Panc1 (cell line): Measurements from ENCODE around the gene RASGRP3. TPM values are rescaled to one million over a fixed set of nuclear protein-coding genes. Genes with fewer than 3 reads are reported as not detected.

Experiments used
- ATAC-seq: fragments of 200-7000 bp; cut with Tn5 transposase; 2 replicates; pipeline ENCODE4 v1.9.1; 2020; ENCODE audit warnings: mild to moderate bottlenecking, moderate library complexity
- BruUV-seq: library from RNA; stranded (reverse); fragments of 400-500 nt; replicated peaks from 2 replicates; lab custom pipeline; 2021; lab: Mats Ljungman, UMichigan
- CTCF ChIA-PET: fragments of 300-600 bp; sonication (Branson Sonifier 250); formaldehyde crosslinking; loops from one replicate; lab custom pipeline; 2022; ENCODE audit warnings: antibody characterized with exemption; lab: Charles Lee
- POLR2A ChIA-PET: fragments of 300-600 bp; sonication (Branson Sonifier 250); formaldehyde crosslinking; loops from one replicate; lab custom pipeline; 2022; ENCODE audit warnings: antibody characterized with exemption; lab: Charles Lee
- DNase-seq: peaks from one replicate; pipeline ENCODE4 v3.0.0-alpha.2; 2010; ENCODE audit warnings: low read depth, low spot score
- H3K27ac ChIP-seq: 2 replicates; pipeline ENCODE4 v1.5.1; 2011; ENCODE audit warnings: mild to moderate bottlenecking, low read length, inconsistent platforms
- H3K27me3 ChIP-seq: fragments of 200-500 bp; sonication (Bioruptor generic); 2 replicates; pipeline ENCODE4 v1.6.0; 2014; ENCODE audit warnings: low read length, inconsistent platforms; ENCODE audit not compliant: control insufficient read depth, insufficient read depth
- H3K36me3 ChIP-seq: fragments of 200-500 bp; sonication (Bioruptor generic); 2 replicates; pipeline ENCODE4 v1.5.1; 2014; ENCODE audit warnings: inconsistent platforms, mild to moderate bottlenecking, low read length, moderate library complexity; ENCODE audit not compliant: control insufficient read depth, insufficient read depth
- H3K4me1 ChIP-seq: 2 replicates; pipeline ENCODE4 v1.5.1; 2011; ENCODE audit warnings: inconsistent platforms, mild to moderate bottlenecking, low read length, moderate library complexity; ENCODE audit not compliant: control insufficient read depth, insufficient read depth
- H3K4me3 ChIP-seq, 2 experiments: 2 replicates each; pipeline ENCODE4 v1.5.1; 2011 to 2012; ENCODE audit warnings: low read depth in 2 of 2, low read length in 2 of 2, mild to moderate bottlenecking in 2 of 2, inconsistent platforms in 1 of 2, moderate library complexity in 1 of 2
- H3K9me3 ChIP-seq: fragments of 200-500 bp; sonication (Bioruptor generic); 2 replicates; pipeline ENCODE4 v1.5.1; 2014; ENCODE audit warnings: low read depth, mild to moderate bottlenecking, inconsistent platforms, low read length, moderate library complexity; ENCODE audit not compliant: control insufficient read depth, insufficient read depth
- POLR2AphosphoS5 ChIP-seq: IDR thresholded peaks from 2 replicates; pipeline ENCODE4 v1.6.1; 2012; ENCODE audit warnings: mild to moderate bottlenecking, low read depth, low read length, moderate library complexity
- SIN3A ChIP-seq: IDR thresholded peaks from 2 replicates; pipeline ENCODE4 v1.6.1; 2012; ENCODE audit warnings: low read depth, mild to moderate bottlenecking, low read length, moderate library complexity, borderline replicate concordance; ENCODE audit not compliant: insufficient read depth
- TCF7L2 ChIP-seq: IDR thresholded peaks from 2 replicates; pipeline ENCODE4 v1.6.1; 2011; ENCODE audit warnings: mild to moderate bottlenecking, low read depth, low read length, inconsistent platforms
- in situ Hi-C: cut with HindIII; loops from 2 replicates; pipeline ENCODE4 v1.10.0; 2016; ENCODE audit warnings: low sequenced_read_pairs, low pct_unique_long_range_greater_than_20kb
- intact Hi-C: fragments of 100-400 bp; cut with micrococcal nuclease; formaldehyde crosslinking; loops from one replicate; pipeline ENCODE4 v1.10.0; 2022; ENCODE audit not compliant: unreplicated experiment
- total RNA-seq: library from RNA; stranded (reverse); gene quantifications from one replicate; pipeline ENCODE4 v1.2.1, GENCODE V29; 2021; ENCODE audit not compliant: unreplicated experiment
- TF ChIP-seq, protein P1 (sequence below): fragments of 450-650 bp; IDR thresholded peaks from 2 replicates; pipeline ENCODE4 v1.5.1; 2017; ENCODE audit warnings: mild to moderate bottlenecking
- TF ChIP-seq, protein P2 (sequence below), 2 experiments: IDR thresholded peaks; 2 replicates each; pipeline ENCODE4 v1.6.1; 2011 to 2012; ENCODE audit warnings: low read depth in 2 of 2, control low read depth in 1 of 2, low read length in 1 of 2, mild to moderate bottlenecking in 1 of 2, moderate library complexity in 1 of 2; ENCODE audit not compliant: insufficient read depth in 1 of 2

Gene RASGRP3
- total RNA-seq, 1 experiment from 2014 or later: 2.6 TPM

DNA sequence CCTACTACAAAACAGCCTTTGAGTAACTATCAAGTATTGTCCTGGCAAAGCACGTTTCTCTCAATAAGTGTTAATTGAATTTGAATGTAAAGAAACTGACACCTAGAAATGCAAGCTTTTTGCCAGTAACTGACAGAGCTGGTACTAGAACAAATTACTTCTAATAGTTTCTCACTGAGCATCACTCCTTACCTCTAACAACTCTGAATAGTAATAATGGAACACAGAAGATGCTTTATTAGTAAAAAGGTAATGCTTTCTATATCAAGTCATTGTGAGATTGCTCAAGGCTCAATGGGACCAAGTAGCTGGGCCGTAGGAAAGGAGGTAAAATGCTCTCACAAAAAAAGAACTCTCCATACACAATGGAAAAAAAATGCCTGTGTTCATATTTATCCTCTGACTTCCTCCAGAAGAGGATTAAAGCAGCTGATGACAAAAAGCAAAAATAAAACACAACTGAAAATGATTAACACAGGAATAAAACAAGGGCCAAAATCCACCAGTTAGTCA is 11.8 kb downstream of the RASGRP3 start:
- H3K27me3 ChIP-seq: no peaks in the 10 kb centered on the region
- no peak for TF ChIP-seq POLR2AphosphoS5
- TF ChIP-seq, protein P1, sequence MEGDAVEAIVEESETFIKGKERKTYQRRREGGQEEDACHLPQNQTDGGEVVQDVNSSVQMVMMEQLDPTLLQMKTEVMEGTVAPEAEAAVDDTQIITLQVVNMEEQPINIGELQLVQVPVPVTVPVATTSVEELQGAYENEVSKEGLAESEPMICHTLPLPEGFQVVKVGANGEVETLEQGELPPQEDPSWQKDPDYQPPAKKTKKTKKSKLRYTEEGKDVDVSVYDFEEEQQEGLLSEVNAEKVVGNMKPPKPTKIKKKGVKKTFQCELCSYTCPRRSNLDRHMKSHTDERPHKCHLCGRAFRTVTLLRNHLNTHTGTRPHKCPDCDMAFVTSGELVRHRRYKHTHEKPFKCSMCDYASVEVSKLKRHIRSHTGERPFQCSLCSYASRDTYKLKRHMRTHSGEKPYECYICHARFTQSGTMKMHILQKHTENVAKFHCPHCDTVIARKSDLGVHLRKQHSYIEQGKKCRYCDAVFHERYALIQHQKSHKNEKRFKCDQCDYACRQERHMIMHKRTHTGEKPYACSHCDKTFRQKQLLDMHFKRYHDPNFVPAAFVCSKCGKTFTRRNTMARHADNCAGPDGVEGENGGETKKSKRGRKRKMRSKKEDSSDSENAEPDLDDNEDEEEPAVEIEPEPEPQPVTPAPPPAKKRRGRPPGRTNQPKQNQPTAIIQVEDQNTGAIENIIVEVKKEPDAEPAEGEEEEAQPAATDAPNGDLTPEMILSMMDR: no peak
- no peak for TF ChIP-seq SIN3A
- TF ChIP-seq TCF7L2: no peak
- TF ChIP-seq, protein P2, sequence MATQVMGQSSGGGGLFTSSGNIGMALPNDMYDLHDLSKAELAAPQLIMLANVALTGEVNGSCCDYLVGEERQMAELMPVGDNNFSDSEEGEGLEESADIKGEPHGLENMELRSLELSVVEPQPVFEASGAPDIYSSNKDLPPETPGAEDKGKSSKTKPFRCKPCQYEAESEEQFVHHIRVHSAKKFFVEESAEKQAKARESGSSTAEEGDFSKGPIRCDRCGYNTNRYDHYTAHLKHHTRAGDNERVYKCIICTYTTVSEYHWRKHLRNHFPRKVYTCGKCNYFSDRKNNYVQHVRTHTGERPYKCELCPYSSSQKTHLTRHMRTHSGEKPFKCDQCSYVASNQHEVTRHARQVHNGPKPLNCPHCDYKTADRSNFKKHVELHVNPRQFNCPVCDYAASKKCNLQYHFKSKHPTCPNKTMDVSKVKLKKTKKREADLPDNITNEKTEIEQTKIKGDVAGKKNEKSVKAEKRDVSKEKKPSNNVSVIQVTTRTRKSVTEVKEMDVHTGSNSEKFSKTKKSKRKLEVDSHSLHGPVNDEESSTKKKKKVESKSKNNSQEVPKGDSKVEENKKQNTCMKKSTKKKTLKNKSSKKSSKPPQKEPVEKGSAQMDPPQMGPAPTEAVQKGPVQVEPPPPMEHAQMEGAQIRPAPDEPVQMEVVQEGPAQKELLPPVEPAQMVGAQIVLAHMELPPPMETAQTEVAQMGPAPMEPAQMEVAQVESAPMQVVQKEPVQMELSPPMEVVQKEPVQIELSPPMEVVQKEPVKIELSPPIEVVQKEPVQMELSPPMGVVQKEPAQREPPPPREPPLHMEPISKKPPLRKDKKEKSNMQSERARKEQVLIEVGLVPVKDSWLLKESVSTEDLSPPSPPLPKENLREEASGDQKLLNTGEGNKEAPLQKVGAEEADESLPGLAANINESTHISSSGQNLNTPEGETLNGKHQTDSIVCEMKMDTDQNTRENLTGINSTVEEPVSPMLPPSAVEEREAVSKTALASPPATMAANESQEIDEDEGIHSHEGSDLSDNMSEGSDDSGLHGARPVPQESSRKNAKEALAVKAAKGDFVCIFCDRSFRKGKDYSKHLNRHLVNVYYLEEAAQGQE (IDR thresholded peaks at IDR 0.05; ENCODE audit: insufficient read depth in 1 of 2, low read depth in 2 of 2, low read length in 1 of 2): no peak
- ChIA-PET POLR2A (no interaction called here), CTCF (no interaction called here)
- BruUV-seq: no TSS peak
- in situ Hi-C loops: no loop called here
- H3K27ac ChIP-seq: no peak overlapping the region
- H3K9me3 ChIP-seq: no peaks in the 10 kb centered on the region; the same call in 1 of the 2 replicates
- no peak overlapping the region for H3K4me3 ChIP-seq
- intact Hi-C loops: no loop called here
- DNase-seq (no peak), ATAC-seq (no peak)
- no peaks in the 10 kb centered on the region for H3K36me3 ChIP-seq
- H3K4me1 ChIP-seq: no peaks in the 10 kb centered on the region

DNA sequence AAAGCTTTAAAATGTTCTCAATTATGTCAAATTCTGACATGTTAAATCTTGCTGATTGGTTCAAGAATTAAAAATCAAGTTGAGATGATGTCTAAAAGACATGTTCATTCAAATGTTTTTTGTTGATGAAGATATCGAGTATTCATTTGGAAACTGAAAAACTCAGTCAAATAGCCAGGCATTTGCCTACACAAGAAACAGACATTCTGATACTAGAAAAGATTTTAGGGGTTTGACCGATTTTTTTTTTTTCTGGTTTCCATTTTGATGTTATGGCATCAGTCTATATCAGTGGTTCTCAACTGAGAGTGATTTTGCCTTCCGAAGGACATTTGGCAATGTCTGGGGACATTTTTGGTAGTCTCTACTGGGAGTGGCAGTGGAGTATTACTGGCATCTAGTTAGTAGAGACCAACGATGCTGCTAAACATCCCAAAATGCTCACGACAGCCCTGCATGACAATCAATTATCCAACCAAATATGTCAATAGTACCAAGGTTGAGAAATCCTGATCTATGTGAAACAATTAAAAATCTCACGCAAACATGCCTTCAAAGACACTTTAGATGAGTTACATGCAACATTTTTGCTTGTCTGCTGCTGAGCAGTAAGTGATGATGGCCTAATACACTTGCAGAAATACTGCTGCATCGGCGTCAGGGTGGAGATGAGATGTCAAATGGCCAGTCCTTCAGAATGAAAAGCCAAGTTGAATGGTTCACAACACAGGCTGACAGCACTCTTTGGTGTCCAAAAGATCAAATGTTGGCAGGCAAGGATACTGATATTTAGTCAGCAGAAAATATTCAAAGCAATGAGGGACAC is 12.5 kb downstream of the RASGRP3 start:
- intact Hi-C loops: no loop called here
- no peaks in the 10 kb centered on the region for H3K36me3 ChIP-seq
- ChIA-PET POLR2A (no interaction called here), CTCF (no interaction called here)
- no peak overlapping the region for H3K27ac ChIP-seq
- no peak for TF ChIP-seq TCF7L2
- TF ChIP-seq, protein P1: no peak
- TF ChIP-seq POLR2AphosphoS5: no peak
- in situ Hi-C loops: no loop called here
- H3K4me1 ChIP-seq: no peaks in the 10 kb centered on the region
- no TSS peak for BruUV-seq
- no peaks in the 10 kb centered on the region for H3K27me3 ChIP-seq
- no peak for ATAC-seq
- H3K4me3 ChIP-seq: no peak overlapping the region
- H3K9me3 ChIP-seq: no peaks in the 10 kb centered on the region; the same call in 1 of the 2 replicates
- no peak for DNase-seq
